Left lung (tissue), 10 donors: ENCODE data around the gene BATF3. TPM values are rescaled to one million over a fixed set of nuclear protein-coding genes. Genes with fewer than 3 reads are reported as not detected.
A peak's percentile ranks its signal among the peaks of the same experiment; 100 is the strongest.
"Not testable (repeated sequence)": the region's sequence is repeated elsewhere in the genome, so short reads cannot be mapped to it uniquely, and the experiment has no call there.

Experiments used
- ATAC-seq: fragments of 200-7000 bp; cut with Tn5 transposase; one replicate; pipeline ENCODE4 v1.9.1; 2020; ENCODE audit warnings: moderate library complexity
- DNase-seq, 4 donors: peaks; one replicate each; pipeline ENCODE4 v3.0.0-alpha.2; 2013 to 2020
- H3K27ac ChIP-seq, 2 donors: fragments of 200-600 bp; sonication (generic) in 1 of 2; one replicate each; pipeline versions ENCODE4 v1.5.0 to v1.8.0; 2020 to 2021
- H3K27me3 ChIP-seq, 2 donors: fragments of 200-600 bp; sonication (generic) in 1 of 2; one replicate each; pipeline versions ENCODE4 v1.5.0 to v1.8.0; 2020 to 2021
- H3K36me3 ChIP-seq, 2 donors: fragments of 200-600 bp; sonication (generic) in 1 of 2; one replicate each; pipeline versions ENCODE4 v1.5.0 to v1.8.0; 2020 to 2021
- H3K4me1 ChIP-seq, 2 donors: fragments of 200-600 bp; one replicate each; pipeline ENCODE4 v1.8.0; 2021
- H3K4me3 ChIP-seq, 2 donors: fragments of 200-600 bp; sonication (generic) in 1 of 2; one replicate each; pipeline versions ENCODE4 v1.5.0 to v1.8.0; 2020 to 2021; ENCODE audit warnings: mild to moderate bottlenecking in 1 of 2
- H3K9me3 ChIP-seq, 2 donors: fragments of 200-600 bp; sonication (generic) in 1 of 2; one replicate each; pipeline versions ENCODE4 v1.5.0 to v1.8.0; 2020 to 2021
- CTCF ChIP-seq, 2 donors: fragments of 200-600 bp; sonication (generic) in 1 of 2; IDR thresholded peaks; one replicate each; pipeline versions ENCODE4 v1.5.0 to v1.8.0; 2021; ENCODE audit warnings: antibody characterized with exemption in 2 of 2
- intact Hi-C, 2 donors: fragments of 100-400 bp; cut with DNase I; formaldehyde crosslinking; loops; one replicate each; pipeline versions ENCODE4 v1.11.2 to v1.14.2; 2022
- polyA plus RNA-seq, 6 donors: library from polyadenylated mRNA; unstranded; fragments of 120-200 nt; gene quantifications; one replicate each; pipeline ENCODE4 v1.2.1, GENCODE V29; 2013; ENCODE audit not compliant: insufficient read length in 6 of 6
- total RNA-seq, 2 donors: library from RNA; stranded (reverse); fragmentation: NEBNext Ultra II Directional; extraction: Animal tissue kit (Norgen Biotek cat#: 25700); gene quantifications; one replicate each; pipeline ENCODE4 v1.2.1, GENCODE V29; 2021
- donor health status: DM: no; HTN: yes; CAD: no.
- donor health status: DM: no; HTN: no; CAD: no.

The BATF3 gene
- total and polyA plus RNA-seq, 8 donors = 1.3 to 9.0 (median 2.6) TPM

- no peak overlapping the region for H3K4me3 ChIP-seq
- ATAC-seq = peak; percentile 61
- peak overlapping the region in 1 of 2 donors; percentile 45 for H3K27ac ChIP-seq
- H3K9me3 ChIP-seq = no peaks in the 10 kb centered on the region
- no peaks in the 10 kb centered on the region for H3K27me3 ChIP-seq
- peak in 1 of 4 donors; percentile 42 for DNase-seq
- no peaks in the 10 kb centered on the region for H3K36me3 ChIP-seq
- TF ChIP-seq CTCF (IDR thresholded peaks at IDR 0.05) = no peak
- H3K4me1 ChIP-seq = peaks cover 0 to 4% of the 10 kb centered on the region in 2 donors
- intact Hi-C loops = no loop called here
Measured at GRCh38 chr1:212727386-212728181, 27.9 kb upstream of the BATF3 start.

- H3K9me3 ChIP-seq, H3K27me3 ChIP-seq, H3K27ac ChIP-seq, H3K36me3 ChIP-seq, DNase-seq, intact Hi-C loops, H3K4me3 ChIP-seq, ATAC-seq: not testable (repeated sequence)
- peaks cover 0 to 18% of the 10 kb centered on the region in 2 donors for H3K4me1 ChIP-seq
Measured at GRCh38 chr1:212724679-212725078, 25.0 kb upstream of the BATF3 start.

GRCh38 chr1:212722270-212722957 is 22.8 kb upstream of the BATF3 start:
- intact Hi-C loops = no loop called here
- Histone ChIP-seq H3K9me3 (no peaks in the 10 kb centered on the region), H3K36me3 (no peaks in the 10 kb centered on the region), H3K27ac (no peak overlapping the region), H3K27me3 (peaks cover 0 to 5% of the 10 kb centered on the region in 2 donors), H3K4me1 (peaks cover 0 to 18% of the 10 kb centered on the region in 2 donors), H3K4me3 (no peak overlapping the region)
- TF ChIP-seq CTCF (IDR thresholded peaks at IDR 0.05) = no peak
- no peak for ATAC-seq
- no peak for DNase-seq

GRCh38 chr1:212721388-212722247 is 22.0 kb upstream of the BATF3 start:
- peak; percentile 87 for ATAC-seq
- intact Hi-C loops = no loop called here
- no peak overlapping the region for H3K4me3 ChIP-seq

More at GRCh38 chr1:212721388-212722247, 22.0 kb upstream of the BATF3 start:
- H3K9me3 ChIP-seq = no peaks in the 10 kb centered on the region
- no peak for TF ChIP-seq CTCF (IDR thresholded peaks at IDR 0.05)
- DNase-seq = no peak
- no peak overlapping the region for H3K27ac ChIP-seq
- no peaks in the 10 kb centered on the region for H3K36me3 ChIP-seq
- H3K27me3 ChIP-seq = peaks cover 4 to 13% of the 10 kb centered on the region in 2 donors
- peaks cover 0 to 18% of the 10 kb centered on the region in 2 donors for H3K4me1 ChIP-seq
